ENCODE results near the gene RPS6KA5. TPM values are rescaled to one million over a fixed set of nuclear protein-coding genes. Genes with fewer than 3 reads are reported as not detected.
"Not testable (repeated sequence)": the region's sequence is repeated elsewhere in the genome, so short reads cannot be mapped to it uniquely, and the experiment has no call there.

RPS6KA5 gene
- polyA plus RNA-seq, 1 donor, result 7.4 TPM

- DNase-seq (ENCODE audit: low read depth), result no peak
Observed at GRCh38 chr14:90987140-90987539, 73.3 kb downstream of the RPS6KA5 start.

- DNase-seq (ENCODE audit: low read depth), result no peak
Observed at GRCh38 chr14:90986510-90986909, 73.9 kb downstream of the RPS6KA5 start.

- no peak for DNase-seq (ENCODE audit: low read depth)
Observed at GRCh38 chr14:90985601-90986242, 74.7 kb downstream of the RPS6KA5 start.

GRCh38 chr14:90983560-90983959, 76.9 kb downstream of the RPS6KA5 start:
- DNase-seq (ENCODE audit: low read depth), result no peak

DNA sequence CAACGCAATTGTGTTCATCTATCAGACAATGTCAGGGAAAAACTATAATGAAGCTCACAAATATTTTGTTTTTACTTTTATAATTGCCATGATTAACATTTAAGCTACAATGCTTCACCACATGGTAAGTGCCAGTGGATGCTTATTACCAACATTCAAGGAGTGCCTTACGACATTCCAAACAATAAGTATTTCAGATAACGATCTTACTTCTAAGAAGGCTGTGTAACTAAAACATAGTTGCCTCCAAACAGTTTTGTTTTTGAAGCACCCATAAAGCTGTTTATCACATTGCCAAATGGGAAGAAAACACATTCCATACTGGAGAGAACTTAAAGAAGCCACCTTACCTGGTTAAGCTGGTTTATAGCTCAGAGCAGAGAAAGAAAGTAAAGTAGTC, 78.8 kb downstream of the RPS6KA5 start:
- DNase-seq (ENCODE audit: low read depth), result no peak

- DNase-seq (ENCODE audit: low read depth), result not testable (repeated sequence)
Observed at GRCh38 chr14:90980636-90981035, 79.8 kb downstream of the RPS6KA5 start.

DNA sequence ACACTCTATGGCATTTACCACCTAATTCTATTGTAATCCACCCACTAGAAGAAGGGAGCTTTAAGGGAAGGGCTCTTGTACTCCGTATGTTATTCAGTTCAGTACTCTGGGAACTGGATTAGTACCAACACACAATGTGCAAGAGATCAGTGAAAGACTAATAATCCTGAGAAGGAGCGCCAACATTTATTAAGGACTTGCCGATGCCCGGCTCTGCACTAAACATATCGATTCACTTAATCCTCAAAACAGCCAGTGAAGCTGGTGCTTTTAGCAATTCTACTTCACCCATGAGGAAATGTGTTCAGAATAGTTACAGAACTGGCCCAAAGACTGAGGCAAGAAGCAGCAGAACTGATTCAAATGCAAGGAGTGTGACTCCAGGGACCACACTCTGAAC, 80.9 kb downstream of the RPS6KA5 start:
- peak; percentile 46 for DNase-seq (ENCODE audit: low read depth)

GRCh38 chr14:90976101-90976500, 84.3 kb downstream of the RPS6KA5 start:
- DNase-seq (ENCODE audit: low read depth), result no peak

- no peak for DNase-seq (ENCODE audit: low read depth)
Observed at GRCh38 chr14:90971687-90972086, 88.8 kb downstream of the RPS6KA5 start.

- DNase-seq (ENCODE audit: low read depth), result no peak
Observed at GRCh38 chr14:90970167-90970600, 90.3 kb downstream of the RPS6KA5 start.

GRCh38 chr14:90969531-90970166, 90.8 kb downstream of the RPS6KA5 start:
- DNase-seq (ENCODE audit: low read depth), result peak; percentile 72

DNA sequence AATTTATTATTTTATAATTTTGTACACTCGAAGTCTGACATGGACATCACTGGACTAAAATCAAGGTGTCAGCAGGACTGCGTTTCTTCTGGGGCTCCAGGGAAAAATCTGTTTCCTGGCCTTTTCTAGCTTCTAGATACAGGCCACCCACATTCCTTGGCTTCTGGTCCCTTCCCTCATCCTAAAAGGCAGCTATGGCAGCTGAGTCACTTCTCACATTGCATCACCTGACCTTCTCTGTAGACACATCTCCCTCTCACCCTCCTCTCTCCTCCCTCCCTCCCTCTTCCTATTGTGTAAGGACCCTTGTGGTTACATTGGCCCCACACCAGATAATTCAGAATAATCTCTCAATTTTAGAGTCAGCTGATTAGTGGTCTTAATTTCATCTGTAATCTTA, 92.4 kb downstream of the RPS6KA5 start:
- DNase-seq (ENCODE audit: low read depth), result no peak

DNA sequence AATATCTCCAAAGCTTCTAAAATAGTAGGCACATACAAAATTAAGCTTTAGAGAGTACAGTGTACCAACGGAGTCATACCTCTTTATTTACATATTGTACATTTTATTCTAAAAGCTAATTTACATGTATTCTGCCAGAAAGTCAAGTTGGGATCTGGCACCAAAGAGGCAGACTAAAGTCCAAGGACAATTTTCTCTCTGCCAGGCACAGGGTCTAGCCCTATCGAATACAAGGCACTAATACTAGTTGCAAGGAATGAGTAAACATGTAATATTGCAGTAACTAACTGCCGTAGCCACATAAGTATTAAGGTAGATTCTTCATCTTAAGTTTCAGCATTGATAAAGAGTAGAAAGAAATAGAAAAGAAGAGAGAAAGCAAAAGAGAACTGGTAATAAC, 93.9 kb downstream of the RPS6KA5 start:
- no peak for DNase-seq (ENCODE audit: low read depth)

DNA sequence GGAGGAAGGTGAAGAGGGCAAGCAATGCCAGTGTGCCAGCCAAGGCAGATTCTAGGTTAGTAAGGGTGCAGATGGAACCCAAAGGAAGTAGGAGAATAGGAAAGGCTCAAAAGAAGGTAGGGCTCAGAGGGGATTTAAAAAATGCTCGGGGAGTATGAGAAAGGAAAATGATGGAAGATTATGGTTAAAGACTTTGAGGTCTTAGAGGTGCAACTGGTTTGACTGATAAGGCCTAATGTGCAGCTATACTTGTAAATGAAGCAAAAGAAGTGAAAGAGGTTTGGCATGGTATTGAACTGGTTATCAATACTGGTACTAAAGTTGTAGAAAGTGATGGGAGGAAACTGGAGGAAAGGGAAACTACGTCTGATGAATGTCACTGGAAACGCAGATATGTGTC, 94.7 kb downstream of the RPS6KA5 start:
- no peak for DNase-seq (ENCODE audit: low read depth)

DNA sequence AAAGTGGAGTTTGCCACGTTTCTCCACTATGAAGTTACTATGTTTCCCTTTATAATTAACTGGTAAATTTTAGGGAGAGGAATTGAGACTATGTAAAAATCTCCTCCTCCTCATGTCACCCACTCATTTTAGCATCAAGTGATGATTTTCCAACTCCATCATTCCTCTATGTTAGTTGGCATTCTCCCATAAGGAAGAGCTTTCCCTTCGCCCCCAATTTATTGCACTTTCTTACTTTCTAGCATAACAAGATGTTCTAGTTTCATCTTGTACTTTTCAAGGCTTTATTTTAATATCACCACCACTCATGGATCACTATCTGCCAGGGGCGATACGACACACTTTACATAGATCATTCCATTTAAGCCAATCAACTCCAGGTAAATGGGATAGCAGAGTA, 97.1 kb downstream of the RPS6KA5 start:
- no peak for DNase-seq (ENCODE audit: low read depth)

DNA sequence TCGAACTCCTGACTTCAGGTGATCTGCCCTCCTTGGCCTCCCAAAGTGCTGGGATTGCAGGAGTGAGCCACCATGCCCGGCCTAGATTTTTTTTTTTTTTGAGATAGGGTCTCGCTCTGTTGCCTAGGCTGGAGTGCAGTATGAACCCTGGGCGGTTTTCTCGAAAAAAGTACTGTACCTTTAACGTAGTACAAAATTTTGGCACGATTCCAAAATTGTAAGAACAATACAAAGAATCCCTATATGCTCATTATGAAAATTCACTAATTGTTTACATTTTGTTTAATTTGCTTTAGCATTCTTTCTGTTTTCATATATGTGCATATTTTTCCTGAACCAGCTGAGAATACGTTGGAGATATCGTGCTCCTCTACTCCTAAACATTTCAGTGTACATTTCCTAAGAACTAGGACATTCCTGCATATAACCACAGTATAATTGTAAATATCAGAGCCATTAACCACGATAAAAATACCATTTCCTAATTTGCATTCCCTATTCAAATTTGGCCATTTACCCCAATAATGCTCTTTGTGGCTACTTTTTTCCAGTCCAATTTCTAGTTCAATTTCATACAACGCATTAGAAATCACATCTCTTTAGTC, 97.8 kb downstream of the RPS6KA5 start:
- no peak for DNase-seq (ENCODE audit: low read depth)

GRCh38 chr14:90960818-90961217, 99.6 kb downstream of the RPS6KA5 start:
- no peak for DNase-seq (ENCODE audit: low read depth)

GRCh38 chr14:90959344-90959743, 101.1 kb downstream of the RPS6KA5 start:
- no peak for DNase-seq (ENCODE audit: low read depth)

DNA sequence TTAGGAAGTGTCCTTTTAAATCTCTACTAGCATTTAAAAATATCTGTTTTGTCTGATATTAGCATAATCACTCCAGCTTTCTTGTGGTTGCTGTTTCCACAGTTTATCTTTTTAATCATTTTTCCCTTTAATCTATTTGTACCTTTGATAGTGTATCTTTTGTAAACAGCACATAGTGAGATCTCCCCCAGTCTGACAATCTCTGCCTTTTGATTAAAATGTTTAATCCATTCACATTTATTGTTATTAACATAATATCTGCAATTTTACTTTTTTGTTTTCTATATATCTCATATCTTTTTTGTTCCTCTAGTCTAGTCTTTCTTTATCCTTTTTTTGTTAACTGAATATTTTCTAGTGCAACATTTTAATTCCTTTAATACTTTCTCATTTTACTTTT, 104.2 kb downstream of the RPS6KA5 start:
- DNase-seq (ENCODE audit: low read depth), result no peak

GRCh38 chr14:90953643-90954042, 106.8 kb downstream of the RPS6KA5 start:
- DNase-seq (ENCODE audit: low read depth), result not testable (repeated sequence)

GRCh38 chr14:90943367-90943766, 117.1 kb downstream of the RPS6KA5 start:
- DNase-seq (ENCODE audit: low read depth), result no peak

GRCh38 chr14:90942511-90942910, 117.9 kb downstream of the RPS6KA5 start:
- no peak for DNase-seq (ENCODE audit: low read depth)

GRCh38 chr14:90941706-90942105, 118.7 kb downstream of the RPS6KA5 start:
- no peak for DNase-seq (ENCODE audit: low read depth)

Measured in forelimb muscle (tissue), 1 donor.